Measurements from ENCODE around the gene ARL4C. TPM values are rescaled to one million over a fixed set of nuclear protein-coding genes. Genes with fewer than 3 reads are reported as not detected.

ARL4C gene
- total RNA-seq, 1 donor from 2014 or later, result 66.3 TPM

DNA sequence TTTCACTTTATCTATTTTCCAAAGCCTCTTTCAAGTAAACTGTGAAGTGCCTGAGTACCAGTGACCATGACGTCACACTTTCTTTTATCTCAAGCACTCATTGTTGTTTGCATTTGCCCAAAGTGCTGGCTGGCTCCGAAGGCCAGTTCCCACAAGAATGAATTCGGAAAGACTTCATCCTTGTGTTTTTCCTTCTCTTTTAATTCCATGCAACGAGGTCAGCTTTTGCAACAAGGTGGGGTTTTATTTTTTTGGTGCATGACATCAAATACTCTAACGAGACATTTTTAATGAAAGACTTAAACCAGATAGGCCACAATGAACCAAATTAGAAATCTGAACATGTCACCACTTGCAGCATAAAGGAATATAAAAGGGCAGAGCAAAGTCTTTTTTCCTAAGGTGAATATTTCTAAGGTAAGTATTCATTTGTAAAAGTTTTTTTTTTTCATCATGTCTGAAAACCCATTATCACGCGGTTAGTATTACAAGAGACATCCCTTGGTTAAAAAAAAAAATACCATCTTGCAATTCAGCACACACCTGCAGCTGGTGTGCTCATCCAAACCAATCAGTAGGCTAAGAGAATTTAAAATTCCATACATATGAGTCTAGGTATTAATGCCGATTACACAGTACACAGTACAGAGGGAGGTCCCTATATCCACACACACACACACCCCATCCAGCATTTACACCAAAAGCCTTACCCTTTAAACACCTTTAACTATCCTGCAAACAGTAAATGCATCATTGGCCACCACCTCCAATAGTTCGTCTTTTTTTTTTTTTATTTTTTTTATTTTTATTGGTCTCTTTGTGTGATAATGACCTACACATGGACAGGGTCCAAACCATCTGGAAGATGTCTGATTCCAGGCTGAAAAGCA is 2.3 kb downstream of the ARL4C start:
- H3K36me3 Mint-ChIP-seq (ENCODE audit: low read depth), result peaks cover 29% of the 10 kb centered on the region
- no peaks in the 10 kb centered on the region for H3K9me3 Mint-ChIP-seq
- H3K4me1 Mint-ChIP-seq (ENCODE audit: low read depth), result peaks cover 56% of the 10 kb centered on the region
- H3K4me3 Mint-ChIP-seq, result peak overlapping the region; percentile 93
- H3K27me3 Mint-ChIP-seq (ENCODE audit: insufficient read depth), result no peaks in the 10 kb centered on the region
- peak overlapping the region; percentile 95 for H3K27ac Mint-ChIP-seq
- intact Hi-C loops (cut with micrococcal nuclease), result no loop called here
- DNase-seq (ENCODE audit: low spot score), result no peak

DNA sequence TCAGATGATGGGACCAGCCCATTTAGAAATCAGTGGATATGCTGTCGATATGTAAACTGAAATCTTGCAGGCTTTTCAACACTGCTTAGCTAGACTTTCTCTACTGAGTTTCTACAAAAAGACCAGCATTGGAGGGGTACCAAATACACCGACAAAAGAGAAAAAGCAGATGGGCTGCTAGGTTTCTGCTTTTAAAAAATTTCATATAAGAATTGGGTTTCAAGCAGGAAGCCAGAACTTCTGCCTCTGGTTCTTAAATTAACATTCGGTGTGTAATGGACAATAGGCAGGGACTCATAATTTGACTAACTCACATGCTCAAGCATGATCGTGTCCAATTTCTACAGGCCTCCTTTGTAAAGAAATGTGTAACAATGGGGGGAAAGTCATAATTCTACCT is 3.1 kb downstream of the ARL4C start:
- H3K36me3 Mint-ChIP-seq (ENCODE audit: low read depth), result peaks cover 31% of the 10 kb centered on the region
- H3K27me3 Mint-ChIP-seq (ENCODE audit: insufficient read depth), result no peaks in the 10 kb centered on the region
- intact Hi-C loops (cut with micrococcal nuclease), result loop anchor here (2.0 kb wide), 1 partner anchor 125 kb away; no protein-coding TSS in a partner anchor
- H3K4me3 Mint-ChIP-seq, result peak overlapping the region; percentile 93
- DNase-seq (ENCODE audit: low spot score), result no peak
- peak overlapping the region; percentile 95 for H3K27ac Mint-ChIP-seq
- no peaks in the 10 kb centered on the region for H3K9me3 Mint-ChIP-seq
- peaks cover 54% of the 10 kb centered on the region for H3K4me1 Mint-ChIP-seq (ENCODE audit: low read depth)

DNA sequence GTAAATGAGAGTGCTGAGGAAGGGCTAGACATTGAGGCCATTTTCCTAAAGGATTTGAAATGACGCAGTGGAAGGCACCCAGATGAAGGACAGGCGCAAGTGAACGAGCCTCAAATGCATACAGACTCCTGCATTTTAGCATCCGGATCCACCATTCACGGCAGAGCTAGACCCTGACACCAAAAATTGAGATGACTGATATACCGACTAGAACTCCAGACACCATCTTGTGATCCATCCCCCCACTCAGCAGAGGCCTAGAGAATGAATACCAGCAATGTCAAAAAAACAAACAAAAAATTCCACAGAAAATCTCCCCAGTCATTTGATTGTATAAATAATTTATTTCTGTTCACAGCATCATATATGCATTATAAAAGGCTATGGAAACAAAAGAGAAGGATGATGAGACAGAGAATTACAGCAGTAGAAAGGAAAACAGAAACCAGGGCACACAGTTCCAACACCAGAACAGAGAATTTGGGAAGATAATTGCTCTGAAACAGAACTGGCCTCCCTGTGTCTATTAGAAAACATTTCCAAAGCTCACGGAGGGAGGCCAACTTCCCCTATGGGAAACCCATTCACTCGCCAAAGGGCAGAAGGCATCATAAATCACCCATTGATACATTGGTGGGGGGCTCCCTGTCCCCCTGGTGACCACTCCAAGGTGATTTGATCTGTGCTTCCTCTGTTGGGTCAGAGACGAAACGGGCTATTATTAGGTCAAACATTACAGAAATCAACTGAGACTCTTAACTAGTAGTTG is 4.0 kb downstream of the ARL4C start:
- no peaks in the 10 kb centered on the region for H3K9me3 Mint-ChIP-seq
- H3K4me3 Mint-ChIP-seq, result peak overlapping the region; percentile 93
- no peak for DNase-seq (ENCODE audit: low spot score)
- H3K27me3 Mint-ChIP-seq (ENCODE audit: insufficient read depth), result no peaks in the 10 kb centered on the region
- peaks cover 54% of the 10 kb centered on the region for H3K4me1 Mint-ChIP-seq (ENCODE audit: low read depth)
- H3K36me3 Mint-ChIP-seq (ENCODE audit: low read depth), result peaks cover 31% of the 10 kb centered on the region
- intact Hi-C loops (cut with micrococcal nuclease), result loop anchor here (1.0 to 2.0 kb wide), 2 partner anchors 124 to 184 kb away; no protein-coding TSS in a partner anchor
- H3K27ac Mint-ChIP-seq, result peak overlapping the region; percentile 95

DNA sequence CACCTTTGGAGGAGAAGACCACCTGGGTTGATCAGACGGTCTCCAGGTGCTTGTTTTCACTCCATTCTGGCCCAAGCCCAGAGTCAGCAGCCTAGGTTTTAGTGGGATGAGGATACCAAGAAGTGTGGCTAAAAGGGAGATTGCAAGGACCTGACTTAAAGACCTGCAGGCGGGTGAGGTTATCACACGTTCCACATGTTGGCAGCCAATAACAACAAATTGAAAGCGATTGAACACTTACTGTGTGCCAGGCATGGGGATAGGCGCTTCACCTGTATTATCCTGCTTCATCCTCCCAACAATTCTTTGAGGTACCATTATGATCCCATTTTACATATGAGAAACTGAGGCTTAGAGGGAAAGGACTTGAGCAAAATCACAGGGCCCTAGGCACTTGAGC is 5.0 kb downstream of the ARL4C start:
- H3K4me1 Mint-ChIP-seq (ENCODE audit: low read depth), result peaks cover 63% of the 10 kb centered on the region
- no peaks in the 10 kb centered on the region for H3K9me3 Mint-ChIP-seq
- peaks cover 35% of the 10 kb centered on the region for H3K36me3 Mint-ChIP-seq (ENCODE audit: low read depth)
- peak overlapping the region; percentile 93 for H3K4me3 Mint-ChIP-seq
- peak overlapping the region; percentile 95 for H3K27ac Mint-ChIP-seq
- intact Hi-C loops (cut with micrococcal nuclease), result loop anchor here (1.0 to 2.0 kb wide), 4 partner anchors 9 to 220 kb away; no protein-coding TSS in a partner anchor
- no peak for DNase-seq (ENCODE audit: low spot score)
- H3K27me3 Mint-ChIP-seq (ENCODE audit: insufficient read depth), result no peaks in the 10 kb centered on the region

DNA sequence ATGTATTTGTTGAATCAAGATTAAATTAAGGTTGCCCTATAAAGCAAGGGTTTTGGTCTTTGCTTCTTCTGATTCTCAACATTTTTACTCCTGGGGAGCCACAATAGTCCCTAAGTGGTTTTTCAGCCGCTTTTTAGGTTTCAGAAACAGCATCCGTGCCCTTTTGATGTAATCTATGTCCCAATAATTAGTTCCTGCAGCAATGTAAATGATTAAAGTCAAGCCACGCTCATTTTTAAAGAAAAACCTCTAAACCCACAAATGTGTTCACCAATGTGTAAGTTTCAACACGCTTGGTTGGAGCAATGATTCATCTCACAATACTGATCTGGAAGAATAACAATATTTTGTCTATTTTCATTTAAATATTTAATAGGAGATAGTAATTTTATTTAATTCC is 5.6 kb downstream of the ARL4C start:
- intact Hi-C loops (cut with micrococcal nuclease), result loop anchor here (1.0 kb wide), 2 partner anchors 8 to 219 kb away; no protein-coding TSS in a partner anchor
- H3K27ac Mint-ChIP-seq, result peak overlapping the region; percentile 95

DNA sequence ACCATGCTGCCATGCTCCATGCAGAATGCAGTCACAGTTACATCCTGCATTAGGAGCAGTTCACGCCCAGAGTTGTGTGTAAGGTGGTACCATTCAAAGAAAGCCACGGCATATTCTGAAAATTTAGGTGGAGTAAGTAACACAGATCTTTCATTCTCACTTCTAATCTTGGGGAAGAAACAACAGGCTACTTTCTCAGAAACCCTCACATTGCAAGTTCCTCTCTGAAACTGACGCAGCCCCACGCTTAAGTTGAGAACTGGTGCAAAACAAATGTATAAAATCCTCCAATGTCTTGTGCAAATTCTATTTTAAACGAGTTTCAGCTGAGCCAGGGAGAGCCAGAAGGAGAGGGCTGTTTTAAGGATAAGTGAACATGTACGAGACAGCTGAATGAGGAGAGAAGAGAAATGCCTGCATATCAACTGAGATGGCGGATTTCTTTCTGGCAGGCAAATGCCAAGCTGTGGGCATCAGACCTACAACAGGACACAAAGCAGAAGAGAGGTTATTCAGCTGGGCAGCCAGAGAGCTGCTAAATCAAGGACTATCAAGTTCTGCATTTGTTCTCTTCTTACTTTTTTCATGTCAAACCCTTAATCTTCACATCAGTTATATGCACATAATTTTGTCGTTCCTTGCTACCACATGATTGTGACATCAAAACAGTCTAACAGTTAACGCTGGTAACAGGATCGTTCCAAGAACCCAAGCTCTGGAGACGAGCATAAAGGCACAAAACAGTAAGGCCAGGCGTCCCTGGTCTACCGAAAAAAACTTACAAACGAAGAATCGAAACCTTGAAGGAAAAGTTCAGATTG is 6.4 kb downstream of the ARL4C start:
- DNase-seq (ENCODE audit: low spot score), result peak; percentile 38
- Mint-ChIP-seq H3K9me3 (no peaks in the 10 kb centered on the region), H3K27ac (peak overlapping the region; percentile 95), H3K27me3 (ENCODE audit: insufficient read depth) (no peaks in the 10 kb centered on the region), H3K4me1 (ENCODE audit: low read depth) (peaks cover 77% of the 10 kb centered on the region), H3K4me3 (peak overlapping the region; percentile 88), H3K36me3 (ENCODE audit: low read depth) (peaks cover 32% of the 10 kb centered on the region)
- intact Hi-C loops (cut with micrococcal nuclease), result loop anchor here (1.0 kb wide), 3 partner anchors 7 to 218 kb away; no protein-coding TSS in a partner anchor

More for the DNA sequence above, 5.6 kb downstream of the ARL4C start:
- Mint-ChIP-seq H3K4me1 (ENCODE audit: low read depth) (peaks cover 69% of the 10 kb centered on the region), H3K9me3 (no peaks in the 10 kb centered on the region), H3K4me3 (peak overlapping the region; percentile 88), H3K27me3 (ENCODE audit: insufficient read depth) (no peaks in the 10 kb centered on the region), H3K36me3 (ENCODE audit: low read depth) (peaks cover 36% of the 10 kb centered on the region)
- DNase-seq (ENCODE audit: low spot score), result no peak

DNA sequence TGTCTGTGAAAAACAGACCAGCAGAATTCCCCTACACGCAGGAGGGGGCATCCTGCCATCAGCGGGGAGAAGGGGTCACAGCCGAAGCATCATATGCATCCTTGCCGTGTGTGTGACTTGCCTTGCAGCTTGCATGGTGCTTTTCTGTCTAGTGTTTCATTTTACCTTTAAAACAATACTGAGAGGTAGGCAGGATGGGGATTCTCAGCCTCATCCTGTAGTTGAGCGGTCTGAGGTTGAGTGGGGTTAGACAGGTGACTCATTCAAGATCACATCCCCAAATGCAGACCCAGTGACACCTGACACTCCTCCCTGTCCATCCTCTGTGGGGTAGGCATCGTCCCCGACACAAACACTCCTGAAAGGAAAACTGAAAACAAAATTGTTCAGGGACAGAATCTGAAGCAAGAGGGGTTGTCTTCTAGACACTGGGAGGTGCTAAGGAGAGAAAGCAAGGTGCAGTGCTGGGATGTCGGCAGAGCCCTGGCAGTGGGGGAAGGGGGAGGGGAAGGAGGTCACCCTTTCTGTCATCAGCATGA is 7.9 kb downstream of the ARL4C start:
- peak overlapping the region; percentile 95 for H3K27ac Mint-ChIP-seq
- DNase-seq (ENCODE audit: low spot score), result peak; percentile 80
- intact Hi-C loops (cut with micrococcal nuclease), result loop anchor here (1.0 kb wide), 4 partner anchors 14 to 197 kb away; no protein-coding TSS in a partner anchor
- H3K4me1 Mint-ChIP-seq (ENCODE audit: low read depth), result peaks cover 92% of the 10 kb centered on the region
- peaks cover 21% of the 10 kb centered on the region for H3K36me3 Mint-ChIP-seq (ENCODE audit: low read depth)
- no peaks in the 10 kb centered on the region for H3K9me3 Mint-ChIP-seq
- peak overlapping the region; percentile 88 for H3K4me3 Mint-ChIP-seq
- H3K27me3 Mint-ChIP-seq (ENCODE audit: insufficient read depth), result no peaks in the 10 kb centered on the region

DNA sequence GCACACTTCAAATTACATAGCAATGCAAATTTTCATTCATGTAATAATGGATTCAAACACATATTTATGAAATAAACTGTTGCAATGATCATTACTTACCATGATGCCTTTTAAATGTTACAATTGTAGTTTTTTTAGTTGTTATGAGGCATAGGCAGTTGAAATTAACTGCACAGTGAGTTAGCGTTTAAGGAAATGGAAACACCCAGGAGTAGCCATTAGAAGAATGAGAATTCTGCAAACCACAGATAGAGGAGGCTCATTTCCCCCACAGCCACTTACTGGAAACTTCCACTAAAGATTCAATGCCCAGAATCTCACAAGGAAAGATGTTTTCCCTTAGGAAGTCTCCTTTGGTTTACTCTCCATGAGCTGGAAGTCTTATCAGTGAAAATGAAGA is 8.4 kb downstream of the ARL4C start:
- intact Hi-C loops (cut with micrococcal nuclease), result no loop called here
- Mint-ChIP-seq H3K27me3 (ENCODE audit: insufficient read depth) (no peaks in the 10 kb centered on the region), H3K9me3 (no peaks in the 10 kb centered on the region), H3K36me3 (ENCODE audit: low read depth) (peaks cover 20% of the 10 kb centered on the region), H3K4me1 (ENCODE audit: low read depth) (peaks cover 97% of the 10 kb centered on the region), H3K4me3 (peak overlapping the region; percentile 88), H3K27ac (peak overlapping the region; percentile 95)
- no peak for DNase-seq (ENCODE audit: low spot score)

DNA sequence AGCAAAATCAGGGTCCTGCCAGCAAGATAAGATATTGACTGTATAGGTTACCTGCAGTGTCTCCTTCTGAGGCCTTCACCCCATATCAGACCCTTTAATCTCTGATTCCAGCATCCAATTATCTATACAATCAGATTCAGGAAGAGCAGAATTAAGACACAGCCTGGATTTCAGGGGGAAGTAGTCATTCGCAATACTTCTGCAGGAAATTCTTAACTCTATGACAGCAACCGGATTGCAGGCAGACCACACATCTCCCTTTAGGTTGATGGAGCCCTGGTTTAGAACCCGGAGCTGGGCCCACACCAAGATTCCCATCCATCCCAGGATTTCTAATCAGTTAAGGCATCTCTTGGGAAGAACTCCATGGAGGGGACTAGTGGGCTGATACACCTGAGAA is 9.5 kb downstream of the ARL4C start:
- H3K4me1 Mint-ChIP-seq (ENCODE audit: low read depth), result peaks cover 98% of the 10 kb centered on the region
- peaks cover 11% of the 10 kb centered on the region for H3K36me3 Mint-ChIP-seq (ENCODE audit: low read depth)
- H3K9me3 Mint-ChIP-seq, result no peaks in the 10 kb centered on the region
- intact Hi-C loops (cut with micrococcal nuclease), result no loop called here
- H3K27me3 Mint-ChIP-seq (ENCODE audit: insufficient read depth), result no peaks in the 10 kb centered on the region
- DNase-seq (ENCODE audit: low spot score), result no peak
- H3K27ac Mint-ChIP-seq, result peak overlapping the region; percentile 88
- H3K4me3 Mint-ChIP-seq, result no peak overlapping the region

DNA sequence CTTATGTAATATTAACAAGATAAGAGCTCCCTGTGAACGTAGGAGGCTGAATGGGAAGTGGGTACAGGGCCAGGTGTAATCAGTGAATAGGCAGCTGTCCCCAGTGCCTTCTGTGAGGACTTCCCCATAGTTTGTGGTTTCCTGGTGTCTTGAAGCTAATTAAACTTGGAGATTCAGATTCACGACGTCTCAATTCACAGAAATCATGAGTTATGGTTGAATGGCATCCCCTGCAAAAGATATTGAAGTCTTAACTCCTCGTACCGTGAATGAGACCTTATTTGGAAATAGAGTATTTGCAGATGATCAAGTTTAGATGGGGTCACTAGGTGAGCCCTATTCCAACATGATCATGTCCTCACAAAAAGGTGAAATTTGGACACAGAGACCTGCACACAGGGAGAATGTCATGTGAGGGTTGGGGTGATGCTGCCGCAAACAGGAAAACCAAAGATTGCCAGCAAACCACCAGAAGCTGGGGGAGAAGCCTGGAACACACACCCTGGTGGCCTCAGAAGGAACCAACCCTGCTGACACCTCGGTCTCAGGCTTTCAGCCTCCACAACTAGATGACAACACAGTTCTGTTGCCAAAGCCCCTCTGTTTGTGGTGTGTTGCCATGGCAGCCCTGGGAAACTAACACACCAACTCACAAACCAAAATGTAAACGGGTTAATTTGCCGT is 13.2 kb downstream of the ARL4C start:
- H3K4me3 Mint-ChIP-seq, result peak overlapping the region; percentile 34
- peaks cover 4% of the 10 kb centered on the region for H3K9me3 Mint-ChIP-seq
- DNase-seq (ENCODE audit: low spot score), result peak; percentile 81
- peak overlapping the region; percentile 82 for H3K27ac Mint-ChIP-seq
- H3K36me3 Mint-ChIP-seq (ENCODE audit: low read depth), result peaks cover 16% of the 10 kb centered on the region
- H3K27me3 Mint-ChIP-seq (ENCODE audit: insufficient read depth), result no peaks in the 10 kb centered on the region
- intact Hi-C loops (cut with micrococcal nuclease), result loop anchor here (1.0 kb wide), 2 partner anchors 8 to 37 kb away; no protein-coding TSS in a partner anchor
- peaks cover 92% of the 10 kb centered on the region for H3K4me1 Mint-ChIP-seq (ENCODE audit: low read depth)

DNA sequence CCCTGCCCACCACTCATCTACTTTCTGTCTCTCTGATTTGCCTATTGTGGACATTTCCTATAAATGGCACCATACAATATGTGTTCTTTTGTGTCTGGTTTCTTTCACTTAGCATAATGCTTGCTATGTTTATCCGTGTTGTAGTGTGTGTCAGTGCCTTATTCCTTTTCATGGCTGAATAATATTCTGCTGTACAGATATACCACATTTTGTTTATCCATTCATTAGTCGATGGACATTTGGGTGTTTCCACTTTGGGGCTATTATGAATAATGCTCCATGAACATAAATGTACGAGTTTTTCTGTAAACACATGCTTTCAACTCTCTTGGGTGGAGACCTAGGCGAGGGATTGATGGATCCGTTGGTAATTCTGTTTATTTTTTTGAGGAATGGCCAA is 15.6 kb downstream of the ARL4C start:
- DNase-seq (ENCODE audit: low spot score), result no peak
- intact Hi-C loops (cut with micrococcal nuclease), result no loop called here
- peaks cover 88% of the 10 kb centered on the region for H3K4me1 Mint-ChIP-seq (ENCODE audit: low read depth)
- no peak overlapping the region for H3K27ac Mint-ChIP-seq
- no peaks in the 10 kb centered on the region for H3K27me3 Mint-ChIP-seq (ENCODE audit: insufficient read depth)
- H3K4me3 Mint-ChIP-seq, result no peak overlapping the region
- peaks cover 4% of the 10 kb centered on the region for H3K9me3 Mint-ChIP-seq
- peaks cover 13% of the 10 kb centered on the region for H3K36me3 Mint-ChIP-seq (ENCODE audit: low read depth)

All from activated T-helper 1 cell treated with anti-CD3 and anti-CD28 coated beads, Interleukin-12 subunit alpha, Interleukin-12 subunit beta, Interleukin-2, Interleukin-4 antibody, amounts not matched to agents 30 ng/mL and 10 ng/mL and 1 ng/mL, durations not matched to agents 14 hours and 24 hours and 36 hours (primary cell).